ENCODE data around the gene HOXD4. TPM values are rescaled to one million over a fixed set of nuclear protein-coding genes. Genes with fewer than 3 reads are reported as not detected.

Gene HOXD4
- total and polyA plus RNA-seq, 2 experiments from 2014 or later = 1.4 to 2.5 TPM

GRCh38 chr2:176121190-176122051, 29.9 kb upstream of the HOXD4 start:
- peaks cover 4% of the 10 kb centered on the region for H3K4me1 ChIP-seq (ENCODE audit: insufficient read depth)
- no peaks in the 10 kb centered on the region for H3K9me2 ChIP-seq (ENCODE audit: insufficient read depth)
- no peak overlapping the region for H2AFZ ChIP-seq
- H3K4me3 ChIP-seq = peak overlapping the region; percentile 70
- peaks cover 72% of the 10 kb centered on the region for H3K79me2 ChIP-seq (ENCODE audit: insufficient read depth)
- H3K4me2 ChIP-seq (ENCODE audit: unreplicated experiment) = peak overlapping the region; percentile 56
- H4K20me1 ChIP-seq (ENCODE audit: insufficient read depth) = no peaks in the 10 kb centered on the region
- H3K27ac ChIP-seq = peak overlapping the region; percentile 39; the same call in 1 of the 2 replicates
- TF ChIP-seq EZH2phosphoT487 (IDR thresholded peaks at IDR 0.05; ENCODE audit: insufficient read depth, low read depth) (no peak), EZH2 (IDR thresholded peaks at IDR 0.05; ENCODE audit: insufficient read depth, poor library complexity, severe bottlenecking) (no peak)
- no peaks in the 10 kb centered on the region for H3K9me3 ChIP-seq (ENCODE audit: low read depth)
- no peaks in the 10 kb centered on the region for H3K27me3 ChIP-seq (replicated peaks; ENCODE audit: insufficient read depth)
- H3K9ac ChIP-seq = peak overlapping the region; percentile 73
- H3F3A ChIP-seq (ENCODE audit: insufficient read depth) = peaks cover 20% of the 10 kb centered on the region
- in situ Hi-C loops (cut with MboI) = loop anchor here (10.0 to 25.0 kb wide), 2 partner anchors 703 to 1616 kb away; no protein-coding TSS in a partner anchor
- DNase-seq = no peak
- H3K36me3 ChIP-seq (ENCODE audit: low read depth) = peaks cover 10% of the 10 kb centered on the region; the same call in 1 of the 2 replicates
- 87 to 88% methylated on average over 48 to 53 of the region's 53 CpGs for WGBS, 2 experiments (ENCODE audit: low coverage in 1 of 2, low lambda C conversion rate in 2 of 2, missing lambda C conversion rate in 2 of 2)

DNA sequence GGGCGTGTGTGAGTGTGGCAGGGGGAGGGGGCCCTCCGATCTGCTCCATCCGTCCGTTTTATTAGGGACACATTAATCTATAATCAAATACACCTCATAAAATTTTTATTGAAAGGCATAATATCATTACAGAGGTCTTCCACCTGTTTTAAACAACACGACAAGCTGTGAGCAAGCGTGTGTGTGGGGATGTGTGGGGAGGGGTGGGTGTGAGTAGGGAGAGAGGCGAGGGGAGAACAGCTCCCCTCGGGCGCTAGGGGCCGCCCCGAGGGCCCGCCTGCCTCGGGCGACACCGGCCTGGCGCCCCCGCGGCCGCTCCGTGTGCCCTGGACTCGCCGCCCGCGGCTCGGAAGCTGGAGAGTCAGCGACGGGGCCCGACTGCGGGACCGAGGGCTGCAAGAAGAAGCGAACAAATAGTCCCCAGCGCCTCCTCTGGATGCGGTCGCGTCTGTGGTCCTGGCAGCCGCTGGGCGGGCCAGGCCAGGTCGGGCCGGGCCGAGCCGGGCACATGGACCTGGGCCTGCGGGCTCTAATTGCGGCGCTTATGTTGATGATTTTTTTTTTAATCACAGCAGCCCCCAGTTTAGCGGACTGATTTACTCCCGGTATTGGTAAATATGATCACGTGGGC, 29.2 kb upstream of the HOXD4 start:
- Histone ChIP-seq H4K20me1 (ENCODE audit: insufficient read depth) (no peaks in the 10 kb centered on the region), H3K4me1 (ENCODE audit: insufficient read depth) (peaks cover 9% of the 10 kb centered on the region), H3F3A (ENCODE audit: insufficient read depth) (peaks cover 20% of the 10 kb centered on the region), H3K36me3 (ENCODE audit: low read depth) (peaks cover 10% of the 10 kb centered on the region; the same call in 1 of the 2 replicates), H3K9me2 (ENCODE audit: insufficient read depth) (no peaks in the 10 kb centered on the region), H3K27me3 (replicated peaks; ENCODE audit: insufficient read depth) (no peaks in the 10 kb centered on the region), H3K27ac (peak overlapping the region; percentile 39), H3K79me2 (ENCODE audit: insufficient read depth) (peaks cover 66% of the 10 kb centered on the region), H3K4me2 (ENCODE audit: unreplicated experiment) (peak overlapping the region; percentile 56), H2AFZ (peak overlapping the region; percentile 68), H3K4me3 (peak overlapping the region; percentile 70), H3K9ac (peak overlapping the region; percentile 73), H3K9me3 (ENCODE audit: low read depth) (no peaks in the 10 kb centered on the region)
- DNase-seq = no peak
- 5 to 9% methylated on average over 28 to 45 of the region's 47 CpGs for WGBS, 2 experiments (ENCODE audit: low coverage in 1 of 2, low lambda C conversion rate in 2 of 2, missing lambda C conversion rate in 2 of 2)
- no peak for TF ChIP-seq EZH2phosphoT487 (IDR thresholded peaks at IDR 0.05; ENCODE audit: insufficient read depth, low read depth)
- TF ChIP-seq EZH2 (IDR thresholded peaks at IDR 0.05; ENCODE audit: insufficient read depth, poor library complexity, severe bottlenecking) = no peak
- in situ Hi-C loops (cut with MboI) = loop anchor here (10.0 to 25.0 kb wide), 2 partner anchors 703 to 1615 kb away; no protein-coding TSS in a partner anchor

DNA sequence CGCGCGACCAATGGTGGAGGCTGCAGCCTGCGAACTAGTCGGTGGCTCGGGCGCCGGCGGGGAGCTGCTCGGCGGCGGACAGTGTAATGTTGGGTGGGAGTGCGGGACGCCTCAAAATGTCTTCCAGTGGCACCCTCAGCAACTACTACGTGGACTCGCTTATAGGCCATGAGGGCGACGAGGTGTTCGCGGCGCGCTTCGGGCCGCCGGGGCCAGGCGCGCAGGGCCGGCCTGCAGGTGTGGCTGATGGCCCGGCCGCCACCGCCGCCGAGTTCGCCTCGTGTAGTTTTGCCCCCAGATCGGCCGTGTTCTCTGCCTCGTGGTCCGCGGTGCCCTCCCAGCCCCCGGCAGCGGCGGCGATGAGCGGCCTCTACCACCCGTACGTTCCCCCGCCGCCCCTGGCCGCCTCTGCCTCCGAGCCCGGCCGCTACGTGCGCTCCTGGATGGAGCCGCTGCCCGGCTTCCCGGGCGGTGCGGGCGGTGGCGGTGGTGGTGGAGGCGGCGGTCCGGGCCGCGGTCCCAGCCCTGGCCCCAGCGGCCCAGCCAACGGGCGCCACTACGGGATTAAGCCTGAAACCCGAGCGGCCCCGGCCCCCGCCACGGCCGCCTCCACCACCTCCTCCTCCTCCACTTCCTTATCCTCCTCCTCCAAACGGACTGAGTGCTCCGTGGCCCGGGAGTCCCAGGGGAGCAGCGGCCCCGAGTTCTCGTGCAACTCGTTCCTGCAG, 28.5 kb upstream of the HOXD4 start, which contains the start of gene HOXD9:
TSS of gene HOXD9 (plus strand) at position 37 of the 728 bp plus-strand sequence. CDS start at position 87, 50 bp downstream.
- Histone ChIP-seq H3K27ac (peak within 1 kb of the TSS; percentile 39), H2AFZ (peak within 1 kb of the TSS; percentile 68), H3K4me2 (ENCODE audit: unreplicated experiment) (peak within 1 kb of the TSS; percentile 56), H4K20me1 (ENCODE audit: insufficient read depth) (no peaks in the 10 kb centered on the region), H3K9me2 (ENCODE audit: insufficient read depth) (no peaks in the 10 kb centered on the region), H3K9ac (peak within 1 kb of the TSS; percentile 73), H3K79me2 (ENCODE audit: insufficient read depth) (peaks cover 66% of the 10 kb centered on the region), H3K9me3 (ENCODE audit: low read depth) (no peaks in the 10 kb centered on the region), H3K4me1 (ENCODE audit: insufficient read depth) (peaks cover 16% of the 10 kb centered on the region), H3K36me3 (ENCODE audit: low read depth) (peaks cover 10% of the 10 kb centered on the region; the same call in 1 of the 2 replicates), H3F3A (ENCODE audit: insufficient read depth) (peaks cover 22% of the 10 kb centered on the region), H3K4me3 (peak within 1 kb of the TSS; percentile 70), H3K27me3 (replicated peaks; ENCODE audit: insufficient read depth) (no peaks in the 10 kb centered on the region)
- TF ChIP-seq EZH2 (IDR thresholded peaks at IDR 0.05; ENCODE audit: insufficient read depth, poor library complexity, severe bottlenecking) (no peak), EZH2phosphoT487 (IDR thresholded peaks at IDR 0.05; ENCODE audit: insufficient read depth, low read depth) (no peak)
- peak; percentile 91 for DNase-seq
- 3 to 4% methylated on average over 45 to 65 of the region's 84 CpGs for WGBS, 2 experiments (ENCODE audit: low coverage in 1 of 2, low lambda C conversion rate in 2 of 2, missing lambda C conversion rate in 2 of 2)
- in situ Hi-C loops (cut with MboI) = loop anchor here (10.0 to 25.0 kb wide), 2 partner anchors 702 to 1614 kb away; no protein-coding TSS in a partner anchor
